DMS53 (cell line): ENCODE results near the gene FYN.

Source experiments
- DNase-seq: peaks from one replicate; lab custom pipeline; 2025; lab: John Stamatoyannopoulos, UW

The FYN gene

GRCh38 chr6:111769365-111770152, 103.7 kb downstream of the FYN start:
- DNase-seq = no peak

DNA sequence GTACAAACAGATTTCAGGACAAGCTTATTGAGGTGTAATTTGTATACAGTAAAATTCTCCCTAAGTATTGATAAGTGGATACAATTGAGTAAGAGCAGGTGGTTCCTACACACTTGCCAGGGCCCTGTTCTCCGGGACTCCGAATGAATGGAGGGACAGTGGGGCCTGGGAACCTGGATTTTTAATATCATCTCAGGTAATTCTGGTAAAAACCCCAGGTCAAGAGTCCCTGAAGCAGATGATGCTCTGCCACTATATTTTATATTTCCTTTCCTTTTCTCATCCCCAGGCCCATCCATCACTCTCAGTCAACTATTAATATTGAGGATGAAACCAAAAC, 104.9 kb downstream of the FYN start:
- DNase-seq = no peak

- no peak for DNase-seq
Observed at GRCh38 chr6:111767752-111768430, 105.4 kb downstream of the FYN start.

DNA sequence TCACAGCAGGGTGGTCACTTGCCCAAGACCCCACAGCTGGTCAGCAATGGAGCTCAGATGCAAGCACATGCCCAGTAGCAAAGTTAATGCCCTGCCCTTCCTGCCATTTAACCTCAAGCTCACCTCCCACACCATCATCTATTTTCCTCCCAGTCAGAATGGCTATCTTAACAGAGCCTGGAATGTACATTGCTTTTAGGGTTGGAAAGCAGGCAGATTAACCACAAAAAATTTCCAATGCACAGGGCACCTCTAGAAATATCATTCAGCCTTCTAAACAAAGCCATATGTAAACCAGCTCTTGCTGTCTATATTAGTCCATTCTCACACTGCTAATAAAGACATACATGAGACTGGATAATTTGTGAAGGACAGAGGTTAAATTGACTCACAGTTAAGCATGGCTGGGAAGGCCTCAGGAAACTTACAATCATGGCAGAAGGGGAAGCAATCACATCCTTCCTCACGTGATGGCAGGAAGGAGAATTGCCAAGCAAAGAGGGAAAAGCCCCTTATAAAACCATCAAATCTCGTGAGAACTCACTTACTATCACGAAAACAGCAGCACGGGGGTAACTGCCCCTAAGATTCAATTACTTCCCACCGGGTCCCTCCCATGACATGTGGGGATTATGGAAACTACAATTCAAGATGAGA, 106.9 kb downstream of the FYN start:
- DNase-seq = no peak

- no peak for DNase-seq
Observed at GRCh38 chr6:111765763-111766162, 107.5 kb downstream of the FYN start.

- no peak for DNase-seq
Observed at GRCh38 chr6:111764238-111765175, 108.7 kb downstream of the FYN start.

- DNase-seq = no peak
Observed at GRCh38 chr6:111763381-111763780, 109.9 kb downstream of the FYN start.

- no peak for DNase-seq
Observed at GRCh38 chr6:111761783-111762312, 111.4 kb downstream of the FYN start.

DNA sequence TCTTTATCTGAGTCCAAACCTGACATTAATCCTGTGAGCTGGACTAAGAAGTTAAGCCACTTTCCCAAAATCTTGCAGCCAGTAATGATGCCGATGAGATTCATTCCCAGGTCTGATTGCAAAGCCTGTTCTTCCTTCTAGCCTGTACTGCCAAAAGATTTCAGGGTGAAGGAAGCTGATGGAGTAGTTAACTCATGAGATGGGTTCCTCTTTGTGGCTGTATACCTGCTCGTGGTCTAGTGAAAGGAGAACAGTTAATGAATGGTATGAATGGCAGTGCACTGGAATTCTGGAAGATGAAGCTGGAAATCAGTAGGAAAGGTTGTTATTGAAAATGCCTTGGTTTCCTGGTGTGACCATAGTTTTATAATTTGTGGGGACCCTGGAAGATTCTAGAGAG, 112.0 kb downstream of the FYN start:
- no peak for DNase-seq

DNA sequence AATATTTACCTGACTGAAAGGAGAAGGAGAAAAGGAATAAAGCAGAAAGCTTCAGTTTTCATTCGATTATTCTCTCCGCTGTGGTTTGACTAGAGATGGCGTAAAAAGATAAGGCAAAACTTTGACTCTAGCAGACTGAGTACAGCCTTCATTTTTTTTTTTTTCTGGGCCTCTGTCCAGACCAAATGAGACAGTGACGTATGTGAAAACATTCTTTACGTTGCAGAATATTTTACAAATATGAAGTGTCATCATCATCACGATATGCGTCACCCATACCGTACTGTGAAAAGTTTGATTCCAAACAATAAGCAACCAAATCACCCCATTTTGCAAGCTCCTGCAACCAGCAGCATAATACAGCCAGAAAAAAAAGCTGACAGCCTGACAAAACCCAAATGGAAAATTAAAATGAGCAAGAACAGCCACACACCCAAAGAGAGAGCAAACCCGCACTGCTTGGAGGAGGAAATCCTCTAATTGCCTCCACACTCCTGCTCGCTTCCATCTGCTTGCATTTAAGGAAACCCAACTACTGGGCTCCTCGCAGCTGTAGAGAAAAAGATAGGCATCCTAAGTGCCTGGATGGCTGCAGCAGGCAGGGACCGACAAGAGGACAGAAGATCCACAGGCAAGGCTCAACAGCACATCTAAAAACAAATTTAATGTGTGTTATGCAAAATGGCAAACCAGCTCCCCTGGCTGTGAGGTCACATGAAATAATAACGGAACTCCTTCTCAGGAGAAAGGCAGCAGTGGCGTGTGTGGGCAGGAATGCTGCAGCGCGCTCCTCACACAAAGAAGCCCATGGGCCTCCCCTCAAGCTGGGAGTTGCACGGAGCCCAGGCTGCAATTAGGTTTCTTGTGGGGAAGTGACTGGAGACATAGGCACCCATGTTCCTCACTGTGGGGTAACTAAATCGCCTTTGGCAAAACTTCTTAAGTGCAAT, 113.1 kb downstream of the FYN start:
- DNase-seq = no peak

DNA sequence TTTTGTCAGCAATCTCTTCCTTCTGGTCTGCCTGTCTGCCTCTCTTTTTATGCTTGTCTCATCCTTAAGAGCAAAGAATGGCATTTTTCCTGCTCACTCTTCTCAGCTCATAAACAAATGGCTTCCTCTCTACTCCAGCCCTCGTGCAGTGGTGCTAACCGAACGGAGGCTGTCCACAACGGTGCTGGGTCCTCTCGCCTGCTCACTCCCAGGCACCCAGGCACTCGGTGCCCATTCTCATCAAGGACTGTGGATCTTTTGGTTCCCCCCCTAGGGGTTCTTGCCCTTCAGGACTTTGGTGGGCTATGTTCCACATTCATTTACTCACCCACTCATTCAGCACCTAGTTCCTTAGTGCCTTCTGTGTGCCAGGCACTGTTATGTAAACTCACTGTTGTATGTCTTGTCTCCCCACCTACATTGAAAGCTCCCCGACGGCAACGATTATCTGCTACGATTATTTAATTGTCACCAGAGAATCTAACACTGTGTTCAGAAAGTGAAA, 113.9 kb downstream of the FYN start:
- no peak for DNase-seq

DNA sequence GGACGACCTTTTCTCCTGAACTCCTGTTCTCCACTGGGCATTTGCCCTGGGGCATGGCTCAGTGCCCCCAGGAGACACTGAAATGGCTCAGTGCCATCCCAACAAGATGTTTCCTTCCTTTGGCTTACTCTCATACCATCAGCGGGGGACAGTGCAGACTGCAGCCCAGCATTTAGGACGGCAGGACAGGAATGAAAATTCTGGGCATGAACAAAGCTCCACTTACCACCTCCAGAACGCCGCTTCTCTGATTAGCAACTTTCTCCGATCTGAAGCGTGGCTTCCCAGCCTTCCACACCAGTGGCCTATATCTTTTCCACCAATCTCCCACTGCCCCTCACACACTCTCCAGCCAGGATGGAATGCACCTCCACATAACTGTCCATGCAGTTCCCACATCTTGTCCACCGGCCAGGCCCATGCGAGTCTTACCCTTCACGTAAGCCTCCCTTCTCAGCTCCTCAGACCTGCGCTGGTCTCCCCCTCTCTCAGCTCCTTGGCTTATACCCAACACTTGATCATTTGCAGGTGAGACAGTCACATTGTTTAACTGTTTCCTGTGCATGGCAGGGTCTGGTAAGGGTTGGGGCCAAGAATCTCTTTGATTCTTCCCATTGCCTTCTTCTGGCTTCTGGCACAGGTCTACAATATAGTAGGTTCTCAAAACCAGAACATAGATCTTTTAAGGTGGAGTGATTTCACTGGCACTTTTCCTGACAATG, 114.5 kb downstream of the FYN start:
- no peak for DNase-seq

- DNase-seq = peak; percentile 3
Observed at GRCh38 chr6:111757342-111757741, 115.9 kb downstream of the FYN start.

- no peak for DNase-seq
Observed at GRCh38 chr6:111754423-111754822, 118.8 kb downstream of the FYN start.

GRCh38 chr6:111753573-111753972, 119.7 kb downstream of the FYN start:
- DNase-seq = no peak

- no peak for DNase-seq
Observed at GRCh38 chr6:111752476-111752875, 120.8 kb downstream of the FYN start.

GRCh38 chr6:111750753-111751673, 122.2 kb downstream of the FYN start:
- DNase-seq = no peak

GRCh38 chr6:111750153-111750552, 123.1 kb downstream of the FYN start:
- no peak for DNase-seq

- no peak for DNase-seq
Observed at GRCh38 chr6:111748231-111748647, 125.0 kb downstream of the FYN start.
